Hepatocyte (in vitro differentiated cells): ENCODE results near the gene ACTRT3.

Experiments used
- EZH2 ChIP-seq: fragments of 200-600 bp; sonication (generic); IDR thresholded peaks from 2 replicates; pipeline ENCODE4 v1.6.1; 2016; ENCODE audit warnings: antibody characterized with exemption, mild to moderate bottlenecking, borderline replicate concordance
- TF ChIP-seq, protein P1 (sequence below): fragments of 200-600 bp; sonication (generic); IDR thresholded peaks from 2 replicates; pipeline ENCODE4 v1.5.1; 2016; ENCODE audit warnings: antibody characterized with exemption, mild to moderate bottlenecking; ENCODE audit not compliant: poor library complexity

GRCh38 chr3:169787791-169788190 lies 18.4 kb upstream of the ACTRT3 start:
- TF ChIP-seq, protein P1, sequence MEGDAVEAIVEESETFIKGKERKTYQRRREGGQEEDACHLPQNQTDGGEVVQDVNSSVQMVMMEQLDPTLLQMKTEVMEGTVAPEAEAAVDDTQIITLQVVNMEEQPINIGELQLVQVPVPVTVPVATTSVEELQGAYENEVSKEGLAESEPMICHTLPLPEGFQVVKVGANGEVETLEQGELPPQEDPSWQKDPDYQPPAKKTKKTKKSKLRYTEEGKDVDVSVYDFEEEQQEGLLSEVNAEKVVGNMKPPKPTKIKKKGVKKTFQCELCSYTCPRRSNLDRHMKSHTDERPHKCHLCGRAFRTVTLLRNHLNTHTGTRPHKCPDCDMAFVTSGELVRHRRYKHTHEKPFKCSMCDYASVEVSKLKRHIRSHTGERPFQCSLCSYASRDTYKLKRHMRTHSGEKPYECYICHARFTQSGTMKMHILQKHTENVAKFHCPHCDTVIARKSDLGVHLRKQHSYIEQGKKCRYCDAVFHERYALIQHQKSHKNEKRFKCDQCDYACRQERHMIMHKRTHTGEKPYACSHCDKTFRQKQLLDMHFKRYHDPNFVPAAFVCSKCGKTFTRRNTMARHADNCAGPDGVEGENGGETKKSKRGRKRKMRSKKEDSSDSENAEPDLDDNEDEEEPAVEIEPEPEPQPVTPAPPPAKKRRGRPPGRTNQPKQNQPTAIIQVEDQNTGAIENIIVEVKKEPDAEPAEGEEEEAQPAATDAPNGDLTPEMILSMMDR = no peak
- no peak for TF ChIP-seq EZH2
